ENCODE measurements around the gene SCO1. TPM values are rescaled to one million over a fixed set of nuclear protein-coding genes. Genes with fewer than 3 reads are reported as not detected.
"Not testable (repeated sequence)": the region's sequence is repeated elsewhere in the genome, so short reads cannot be mapped to it uniquely, and the experiment has no call there.

Gene SCO1
- polyA plus RNA-seq, 3 donors, result 38.7 to 40.0 (median 39.5) TPM

DNA sequence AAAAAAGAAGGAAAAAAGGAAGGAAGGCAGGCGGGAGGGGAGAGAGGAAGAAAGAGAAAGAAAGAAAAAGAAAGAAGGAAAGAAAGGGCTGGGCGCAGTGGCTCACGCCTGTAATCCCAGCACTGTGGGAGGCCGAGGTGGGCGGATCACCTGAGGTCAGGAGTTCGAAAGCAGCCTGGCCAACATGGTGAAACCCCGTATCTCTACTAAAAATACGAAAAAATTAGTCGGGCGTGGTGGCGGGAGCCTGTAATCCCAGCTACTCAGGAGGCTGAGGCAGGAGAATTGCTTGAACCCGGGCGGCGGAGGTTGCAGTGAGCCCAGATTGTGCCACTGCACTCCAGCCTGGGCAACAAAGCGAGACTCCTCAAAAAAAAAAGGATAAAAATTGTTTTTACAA lies 32.9 kb upstream of the SCO1 start:
- not testable (repeated sequence) for DNase-seq (ENCODE audit: extremely low read depth in 1 of 11, low read depth in 9 of 11, low spot score in 4 of 11)

DNA sequence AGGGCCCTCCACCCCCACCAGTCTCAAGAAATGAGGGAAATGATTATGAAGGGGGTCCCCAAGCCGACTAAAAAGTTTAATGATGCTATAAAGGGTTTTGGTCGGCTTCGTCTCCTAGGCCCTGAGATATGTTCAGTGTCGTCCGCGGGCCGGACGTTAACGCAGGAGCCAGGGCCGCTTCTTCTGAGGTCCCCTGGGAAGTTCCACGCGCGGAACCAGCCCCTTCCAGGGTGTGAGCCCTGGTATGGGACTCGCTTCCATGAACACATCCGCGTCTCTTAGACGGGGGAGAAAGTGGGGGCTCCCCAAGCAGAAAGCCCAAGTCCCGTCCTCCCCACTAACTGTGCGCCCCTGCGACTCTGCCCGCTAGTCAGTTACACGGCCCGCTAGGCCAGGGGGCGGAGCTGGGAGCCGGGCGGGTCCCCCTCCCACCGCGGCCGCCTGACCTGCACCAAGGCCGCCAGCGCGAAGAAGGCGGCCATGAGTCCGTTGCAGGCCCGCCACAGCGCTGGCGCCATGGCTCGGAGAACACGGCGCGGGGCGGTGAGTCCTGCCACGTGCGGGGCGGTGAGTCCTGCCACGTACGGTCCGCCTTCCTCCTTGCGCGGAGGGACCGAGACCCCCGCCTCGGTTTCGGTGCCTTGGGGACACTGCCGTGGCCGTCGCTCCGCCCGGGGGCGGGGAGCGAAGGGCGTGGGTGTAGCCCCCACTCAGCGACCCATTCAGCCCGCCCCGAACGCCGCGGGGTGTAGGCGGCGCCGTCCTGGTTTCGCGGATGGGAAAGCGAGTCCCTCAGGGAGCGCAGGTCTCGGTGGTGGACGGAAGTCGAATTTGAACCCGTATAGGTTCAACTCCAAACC lies 32.2 kb upstream of the SCO1 start, which contains the start of gene TMEM220:
Gene TMEM220 (minus strand): TSS at position 690 of the 860 bp plus-strand sequence. CDS start 172 bp downstream, at position 518.
- DNase-seq (ENCODE audit: extremely low read depth in 1 of 11, low read depth in 9 of 11, low spot score in 4 of 11), result peak in 10 of 11 donors; percentile 41 to 77 (median 71)

DNA sequence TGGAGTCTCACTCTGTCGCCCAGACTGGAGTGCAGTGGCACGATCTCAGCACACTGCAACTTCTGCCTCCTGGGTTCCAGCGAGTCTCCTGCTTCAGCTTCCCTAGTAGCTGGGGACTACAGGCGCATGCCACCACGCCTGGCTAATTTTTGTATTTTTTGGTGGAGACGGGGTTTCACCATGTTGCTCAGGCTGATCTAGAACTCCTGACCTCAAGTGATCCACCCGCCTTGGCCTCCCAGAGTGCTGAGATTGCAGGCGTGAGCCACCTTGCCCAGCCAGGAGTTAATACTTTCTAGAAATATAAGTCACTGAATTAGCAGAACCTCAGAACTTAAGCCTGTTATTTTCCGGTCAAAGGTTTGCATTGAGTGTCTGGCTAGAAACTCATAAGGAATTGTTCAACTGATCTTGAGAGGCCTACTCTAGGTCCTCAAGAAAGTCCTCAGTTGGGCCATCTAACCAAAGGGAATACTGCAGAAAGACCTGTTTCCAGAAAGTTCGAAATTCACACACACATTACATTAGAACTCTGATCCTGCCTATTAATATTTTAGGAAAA lies 31.1 kb upstream of the SCO1 start:
- no peak for DNase-seq (ENCODE audit: extremely low read depth in 1 of 11, low read depth in 9 of 11, low spot score in 4 of 11)

DNA sequence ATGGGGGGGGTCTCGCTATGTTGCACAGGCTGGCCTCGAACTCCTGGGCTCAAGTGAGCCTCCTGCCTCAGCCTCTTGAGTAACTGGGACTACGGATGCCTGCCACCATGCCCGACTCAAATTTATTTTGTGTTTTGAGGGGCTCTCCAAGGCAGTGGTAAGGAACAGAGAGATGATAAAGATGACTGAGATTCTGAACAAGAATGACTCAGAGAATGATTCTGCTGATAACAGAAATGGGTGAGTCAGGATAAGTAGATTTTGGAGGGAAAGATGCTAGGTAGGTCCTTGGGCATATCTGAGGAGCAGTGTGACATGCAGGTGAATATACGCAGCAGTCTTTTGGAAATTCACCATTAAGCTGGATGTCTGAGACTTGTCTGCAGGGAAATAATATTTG lies 29.9 kb upstream of the SCO1 start:
- no peak for DNase-seq (ENCODE audit: extremely low read depth in 1 of 11, low read depth in 9 of 11, low spot score in 4 of 11)

DNA sequence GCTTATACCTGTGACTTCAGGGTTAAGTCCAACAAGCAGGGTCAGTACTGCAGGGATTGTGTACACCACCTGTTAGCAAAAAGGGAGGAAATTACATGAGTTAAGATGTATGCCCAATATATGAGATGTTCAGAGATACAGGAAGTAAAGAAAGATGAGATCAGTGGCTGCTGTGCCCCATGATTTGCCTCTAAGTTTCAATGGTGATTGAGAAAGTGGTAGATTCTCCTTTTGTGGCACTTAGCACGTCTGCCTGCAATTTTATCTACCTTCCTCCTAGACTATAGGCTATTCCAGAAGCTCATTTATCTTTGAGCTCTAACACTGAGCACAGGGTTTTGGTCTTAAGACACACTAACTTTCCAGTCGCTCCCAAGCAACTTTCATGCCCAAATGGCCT lies 28.9 kb upstream of the SCO1 start:
- DNase-seq (ENCODE audit: extremely low read depth in 1 of 11, low read depth in 9 of 11, low spot score in 4 of 11), result no peak

DNA sequence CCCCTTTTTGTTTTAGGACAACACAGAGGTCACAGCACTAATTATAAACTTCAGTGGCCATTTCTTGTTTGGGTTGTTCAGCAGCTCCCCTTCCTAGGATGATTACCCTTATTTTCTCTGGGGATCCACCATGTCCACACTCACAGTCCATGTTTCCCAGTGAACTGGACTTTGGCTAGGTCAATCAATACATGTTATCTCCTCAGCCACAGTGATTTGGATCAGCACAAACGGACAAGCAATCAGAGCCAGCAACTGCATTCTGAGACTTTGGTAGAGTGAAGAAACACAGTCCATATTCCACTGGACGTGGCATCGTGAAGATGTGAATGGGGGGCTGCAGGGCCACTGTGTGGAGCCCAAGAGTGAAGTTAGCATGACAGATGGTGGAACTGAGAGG lies 27.9 kb upstream of the SCO1 start:
- DNase-seq (ENCODE audit: extremely low read depth in 1 of 11, low read depth in 9 of 11, low spot score in 4 of 11), result no peak

DNA sequence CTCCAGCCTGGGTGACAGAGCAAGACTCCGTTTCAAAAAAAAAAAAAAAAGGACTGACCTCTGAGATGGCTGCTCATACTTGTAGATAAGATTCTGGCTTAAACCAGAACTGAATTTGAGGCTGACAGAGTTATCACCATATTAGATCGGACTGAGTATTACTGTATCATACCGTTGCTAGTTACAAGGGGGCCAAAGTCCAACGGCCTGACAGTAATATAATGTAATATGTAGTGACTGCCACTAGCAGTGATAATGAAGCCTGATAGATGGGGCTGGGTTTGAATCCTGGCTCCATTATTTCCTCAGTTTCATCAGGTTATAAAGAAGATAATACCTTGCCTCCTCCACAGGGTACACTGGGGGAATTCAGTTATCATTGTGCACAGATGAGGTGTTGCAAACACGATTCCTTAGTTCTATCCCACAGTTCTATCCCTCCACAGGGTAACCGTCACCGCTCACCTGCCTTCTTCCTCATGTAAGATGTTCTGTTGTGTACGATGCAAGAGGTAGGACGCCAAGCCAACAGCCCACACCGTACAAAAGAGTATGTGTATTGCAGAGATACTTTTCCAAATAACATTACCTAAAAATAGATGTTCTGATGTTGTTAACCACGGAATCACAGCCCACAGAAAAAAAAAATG lies 27.3 kb upstream of the SCO1 start:
- no peak for DNase-seq (ENCODE audit: extremely low read depth in 1 of 11, low read depth in 9 of 11, low spot score in 4 of 11)

DNA sequence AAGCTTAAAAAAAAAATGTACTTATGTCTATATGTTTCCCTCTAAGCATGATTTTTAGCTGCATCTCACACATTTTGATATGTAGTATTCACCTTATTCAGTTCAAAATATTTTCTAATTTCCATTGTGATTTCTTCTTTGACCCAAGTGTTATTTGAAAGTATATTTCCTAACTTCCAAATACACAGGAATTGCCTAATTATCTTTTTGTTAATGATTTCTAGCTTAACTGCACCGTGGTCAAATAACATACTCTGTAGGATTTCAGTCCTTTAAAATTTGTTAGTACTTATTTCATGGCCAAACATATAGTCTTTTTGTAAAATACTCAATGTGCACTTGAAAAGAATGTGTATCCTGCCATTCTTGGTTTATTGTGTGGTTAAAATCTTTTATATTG lies 21.2 kb upstream of the SCO1 start:
- DNase-seq (ENCODE audit: extremely low read depth in 1 of 11, low read depth in 9 of 11, low spot score in 4 of 11), result no peak

DNA sequence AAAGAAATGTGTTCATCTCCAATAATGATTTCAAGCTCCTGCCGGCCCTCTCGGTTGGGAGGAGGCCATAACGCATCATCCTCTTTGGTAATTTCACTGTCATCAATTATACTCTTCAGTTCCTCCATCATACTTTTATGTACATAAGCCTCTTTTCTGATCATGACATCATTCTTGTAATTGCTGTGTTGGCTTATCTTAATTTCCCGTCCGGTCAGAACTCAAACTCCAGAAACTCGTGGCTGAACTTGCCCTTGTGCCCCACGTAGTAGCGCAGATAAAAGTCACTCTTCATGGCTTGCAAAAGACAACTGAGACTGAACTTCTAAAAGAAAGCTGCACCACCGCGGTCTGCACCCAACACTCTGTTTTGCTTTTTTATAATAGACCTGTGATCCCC lies 18.9 kb upstream of the SCO1 start:
- no peak for DNase-seq (ENCODE audit: extremely low read depth in 1 of 11, low read depth in 9 of 11, low spot score in 4 of 11)

DNA sequence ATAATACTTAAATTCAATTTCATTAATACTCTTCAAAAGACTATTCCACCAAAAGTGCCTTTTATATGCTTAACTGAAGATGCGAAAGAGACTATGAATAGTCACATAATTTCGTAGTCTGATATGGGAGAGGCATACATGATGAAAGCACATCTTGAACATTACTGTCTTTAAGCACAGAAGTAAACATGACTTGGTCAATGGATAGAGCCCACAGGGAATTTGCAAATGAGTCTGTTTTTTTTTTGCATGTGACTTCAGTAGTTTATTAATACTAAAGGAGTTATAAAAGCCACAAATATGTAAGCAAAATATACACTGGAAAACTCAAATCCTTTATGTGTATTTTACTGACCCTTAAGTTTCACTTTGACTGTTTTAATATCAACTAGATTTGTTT lies 16.0 kb upstream of the SCO1 start:
- DNase-seq (ENCODE audit: extremely low read depth in 1 of 11, low read depth in 9 of 11, low spot score in 4 of 11), result no peak

DNA sequence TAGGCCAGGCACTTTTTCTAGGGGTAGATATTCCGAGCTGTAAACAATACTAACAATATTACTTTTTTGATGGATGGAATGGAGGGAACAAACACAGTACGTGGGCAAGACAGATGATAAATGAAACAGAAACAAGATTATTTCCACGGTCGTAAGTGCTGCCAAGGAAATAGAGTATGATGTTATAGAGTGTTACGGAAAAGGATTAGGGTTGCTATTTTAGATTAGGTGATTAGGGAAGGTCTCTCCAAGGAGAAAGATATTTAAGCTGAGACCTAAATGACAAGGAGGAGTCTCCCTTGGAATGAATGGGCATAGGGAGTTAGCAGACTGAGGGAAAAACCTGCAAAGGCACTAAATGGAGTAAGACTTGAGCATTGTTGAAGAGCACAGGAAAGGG lies 8.4 kb upstream of the SCO1 start:
- no peak for DNase-seq (ENCODE audit: extremely low read depth in 1 of 11, low read depth in 9 of 11, low spot score in 4 of 11)

DNA sequence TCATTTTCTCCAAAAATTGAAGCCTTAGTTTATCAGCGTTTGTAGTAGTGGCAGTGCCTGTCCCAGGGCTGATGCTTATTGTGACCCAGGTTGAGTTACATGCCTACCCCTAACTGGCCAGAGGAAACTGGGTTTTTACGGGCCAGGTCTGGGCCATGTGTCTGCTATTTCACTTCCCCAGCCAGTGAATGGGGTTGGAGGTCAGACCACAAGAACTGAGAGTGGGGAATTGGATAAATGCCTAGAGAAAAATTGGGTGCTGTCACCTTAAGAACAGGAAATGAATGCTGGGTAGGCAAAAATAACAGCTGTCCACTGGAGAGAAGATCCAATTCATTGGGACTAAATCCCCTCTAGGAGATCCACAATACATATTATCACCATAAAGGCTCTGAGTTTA lies 5.2 kb upstream of the SCO1 start:
- no peak for DNase-seq (ENCODE audit: extremely low read depth in 1 of 11, low read depth in 9 of 11, low spot score in 4 of 11)

DNA sequence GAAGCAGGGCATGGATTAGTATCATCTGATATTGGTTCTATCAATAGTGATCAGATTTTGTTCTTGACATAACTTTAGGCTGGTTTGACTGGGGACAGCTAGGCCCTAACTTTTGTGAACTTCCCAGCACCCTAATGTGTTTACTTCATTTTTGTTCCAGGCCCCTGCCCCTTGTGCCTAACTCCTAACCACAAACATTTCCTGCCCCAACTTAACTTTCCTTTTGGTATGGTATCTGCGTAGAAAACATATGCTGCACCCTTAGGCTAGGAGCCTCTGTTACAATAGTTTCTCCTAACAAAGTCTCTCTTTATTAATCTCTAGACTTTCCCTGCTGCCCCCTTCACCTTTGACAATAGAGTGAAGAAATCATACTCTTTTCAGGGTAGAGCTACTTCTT lies 2.5 kb upstream of the SCO1 start:
- DNase-seq (ENCODE audit: extremely low read depth in 1 of 11, low read depth in 9 of 11, low spot score in 4 of 11), result no peak

DNA sequence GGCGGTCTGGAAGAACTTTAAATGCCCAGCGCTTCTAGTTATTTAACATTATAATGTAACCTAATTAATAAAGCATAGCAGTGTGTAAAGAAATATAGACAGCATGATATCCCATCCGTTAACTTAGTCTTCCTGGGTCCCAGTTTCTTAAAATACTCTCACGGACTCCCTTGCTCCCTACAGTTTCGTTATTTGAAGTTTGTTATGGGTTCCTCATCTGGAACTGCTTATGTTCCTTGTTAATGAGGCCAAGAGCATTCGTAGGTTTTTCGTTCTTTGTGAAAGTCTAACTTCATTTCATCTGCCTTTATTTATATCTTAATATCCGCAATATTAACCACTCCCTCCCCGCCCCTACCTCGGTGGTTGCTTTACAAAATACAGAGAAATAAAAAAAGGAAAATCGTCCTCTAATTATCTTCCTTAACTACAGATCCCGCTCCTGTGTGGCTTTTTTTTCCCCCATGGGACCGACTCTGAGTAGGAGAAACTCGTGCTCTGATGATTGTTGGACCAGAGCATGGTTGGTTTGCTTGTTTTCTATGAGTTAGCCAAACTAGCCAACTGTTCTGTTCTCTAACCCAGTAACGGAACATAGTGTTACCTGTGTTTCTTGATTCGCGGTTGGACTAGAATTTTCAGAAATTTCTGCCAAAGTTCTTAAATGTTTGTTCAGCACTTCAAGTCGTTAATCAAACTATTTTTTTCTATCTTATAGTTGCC lies 924 bp upstream of the SCO1 start:
- DNase-seq (ENCODE audit: extremely low read depth in 1 of 11, low read depth in 9 of 11, low spot score in 4 of 11), result peak in 4 of 11 donors; percentile 4 to 12 (median 5)

DNA sequence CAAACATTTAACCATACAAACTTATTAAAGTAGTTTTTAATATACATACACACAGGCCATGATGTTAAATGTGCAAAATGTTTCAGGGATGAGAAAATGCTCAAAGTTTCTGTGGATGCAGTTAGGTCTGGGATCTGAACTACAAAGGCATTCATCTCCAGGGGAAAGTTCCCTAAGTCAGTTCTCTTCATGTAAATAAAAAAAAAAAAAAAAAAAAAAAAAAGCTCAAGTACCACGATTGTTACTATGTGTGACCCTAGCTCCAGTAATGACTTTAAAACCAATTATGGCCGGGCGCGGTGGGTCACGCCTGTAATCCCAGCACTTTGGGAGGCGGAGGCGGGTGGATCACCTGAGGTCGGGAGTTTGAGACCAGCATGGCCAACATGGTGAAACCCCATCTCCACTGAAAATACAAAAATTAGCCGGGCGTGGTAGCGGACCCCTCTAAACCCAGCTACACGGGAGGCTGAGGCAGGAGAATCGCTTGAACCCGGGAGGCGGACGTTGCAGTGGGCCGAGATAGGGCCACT lies 1.4 kb downstream of the SCO1 start:
- not testable (repeated sequence) for DNase-seq (ENCODE audit: extremely low read depth in 1 of 11, low read depth in 9 of 11, low spot score in 4 of 11)

DNA sequence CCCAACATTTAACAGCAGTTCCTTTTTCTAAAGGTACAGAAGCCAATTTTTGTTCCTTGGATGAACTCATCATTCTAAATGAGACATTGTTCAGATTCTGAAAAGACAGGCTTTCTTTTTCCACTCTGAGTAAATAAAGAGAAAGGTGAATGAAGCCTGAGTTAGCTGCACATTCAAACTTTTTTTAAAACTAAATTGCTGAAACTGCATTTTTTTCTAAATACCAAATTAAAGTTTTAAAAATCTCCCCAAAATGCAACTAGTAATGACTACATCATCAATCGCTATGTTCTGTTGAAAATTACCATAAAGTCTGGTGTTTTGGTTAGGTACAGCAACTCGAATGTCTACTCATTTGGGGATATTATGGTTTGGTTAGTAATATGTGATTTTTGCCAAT lies 9.8 kb downstream of the SCO1 start:
- DNase-seq (ENCODE audit: extremely low read depth in 1 of 11, low read depth in 9 of 11, low spot score in 4 of 11), result no peak

DNA sequence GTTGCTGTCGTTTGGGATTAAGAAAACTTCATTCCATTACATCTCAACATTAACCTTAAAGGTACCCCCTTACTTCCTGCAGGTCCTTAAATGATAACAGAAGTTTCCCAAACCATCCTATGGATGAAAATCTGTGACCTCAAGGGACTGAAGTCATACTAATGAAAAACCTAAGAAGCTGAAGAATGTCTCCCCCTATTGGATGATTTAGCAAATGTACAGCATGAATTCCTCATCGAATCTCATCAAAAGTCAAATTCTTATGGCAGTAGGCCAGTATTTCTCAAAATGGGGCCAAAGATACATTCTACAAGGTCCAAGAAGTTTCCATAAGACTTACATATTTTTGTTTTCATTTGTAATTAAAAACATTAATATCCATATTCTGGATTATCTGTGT lies 13.5 kb downstream of the SCO1 start:
- DNase-seq (ENCODE audit: extremely low read depth in 1 of 11, low read depth in 9 of 11, low spot score in 4 of 11), result peak in 2 of 11 donors; percentile 2 to 5

DNA sequence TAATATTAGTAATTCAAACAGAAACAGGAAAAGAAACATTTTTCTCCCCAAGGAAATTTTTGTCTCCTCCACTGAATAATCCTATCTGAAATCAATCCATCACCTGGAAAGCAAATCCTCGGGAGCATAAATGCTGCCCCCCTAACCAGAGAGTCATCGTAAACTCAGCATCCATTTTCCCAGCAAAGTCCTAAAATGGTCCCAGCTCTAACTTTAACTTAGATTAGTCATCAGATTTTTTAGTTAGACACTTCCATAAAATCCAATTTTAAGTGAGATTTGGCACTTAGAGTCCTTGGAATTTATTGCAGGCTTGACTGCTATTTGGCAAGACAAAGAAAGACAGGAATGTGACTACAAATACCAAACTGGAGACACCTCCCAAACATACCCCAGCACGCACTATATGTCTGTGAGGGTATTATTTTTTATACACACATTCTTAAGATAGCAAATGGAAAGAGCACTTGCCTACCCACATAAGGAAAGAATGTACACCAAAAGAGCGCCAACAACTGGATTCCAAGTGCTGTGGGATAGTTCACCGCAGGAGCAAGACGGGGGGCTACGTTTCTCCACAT lies 15.4 kb downstream of the SCO1 start:
- DNase-seq (ENCODE audit: extremely low read depth in 1 of 11, low read depth in 9 of 11, low spot score in 4 of 11), result peak in 2 of 11 donors; percentile 1 to 5

DNA sequence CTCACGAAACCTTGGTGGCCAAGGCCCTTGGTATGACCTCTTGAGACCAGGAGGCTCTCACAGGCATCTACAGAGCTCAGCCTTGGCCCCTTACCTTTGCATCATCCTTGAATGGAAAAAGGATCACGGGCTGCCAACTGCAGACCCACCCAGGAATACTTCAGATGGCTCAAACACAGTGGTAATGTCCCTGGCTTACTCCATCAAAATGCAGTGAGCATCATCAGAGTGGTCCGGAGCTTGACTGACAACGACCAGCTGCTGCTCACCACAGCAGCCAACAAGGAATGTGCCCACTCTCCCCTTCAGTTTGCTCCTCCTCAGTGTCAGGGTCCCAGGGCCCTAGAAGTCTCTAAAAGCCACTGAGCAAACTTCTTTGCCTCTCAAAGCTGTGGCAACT lies 22.6 kb downstream of the SCO1 start:
- no peak for DNase-seq (ENCODE audit: extremely low read depth in 1 of 11, low read depth in 9 of 11, low spot score in 4 of 11)

All from renal cortex interstitium (tissue), 11 donors.